H9 (cell line): Measurements from ENCODE around the gene METTL1. TPM values are rescaled to one million over a fixed set of nuclear protein-coding genes. Genes with fewer than 3 reads are reported as not detected.

ENCODE experiments used
- DNase-seq: peaks from one replicate; pipeline ENCODE4 v3.0.0-alpha.2; 2017
- H2AFZ ChIP-seq: one replicate; pipeline ENCODE4 v1.6.1; 2013; ENCODE audit warnings: mild to moderate bottlenecking, low read length, control low read depth, moderate library complexity
- H2AK5ac ChIP-seq: 2 replicates; pipeline ENCODE4 v1.6.1; 2013; ENCODE audit warnings: low read length, control low read depth, mixed read lengths; ENCODE audit not compliant: insufficient read length
- H2BK120ac ChIP-seq: one replicate; pipeline ENCODE4 v1.6.1; 2013; ENCODE audit warnings: low read depth, mild to moderate bottlenecking, low read length, control low read depth, inconsistent platforms; ENCODE audit not compliant: poor library complexity, severe bottlenecking
- H2BK12ac ChIP-seq: 2 replicates; pipeline ENCODE4 v1.6.1; 2013; ENCODE audit warnings: low read length, control low read depth, mixed read lengths, low read depth; ENCODE audit not compliant: insufficient read length
- H2BK15ac ChIP-seq: 2 replicates; pipeline ENCODE4 v1.6.1; 2013; ENCODE audit warnings: low read depth, low read length, control low read depth
- H2BK20ac ChIP-seq: one replicate; pipeline ENCODE4 v1.6.1; 2013; ENCODE audit warnings: low read depth, mild to moderate bottlenecking, low read length, control low read depth, inconsistent platforms; ENCODE audit not compliant: poor library complexity, severe bottlenecking
- H2BK5ac ChIP-seq: 2 replicates; pipeline ENCODE4 v1.6.1; 2013; ENCODE audit warnings: low read length, control low read depth, mixed read lengths; ENCODE audit not compliant: insufficient read length
- H3K14ac ChIP-seq: 2 replicates; pipeline ENCODE4 v1.6.1; 2013; ENCODE audit warnings: low read length, control low read depth; ENCODE audit not compliant: insufficient read depth
- H3K18ac ChIP-seq: 2 replicates; pipeline ENCODE4 v1.6.1; 2013; ENCODE audit warnings: low read depth, mild to moderate bottlenecking, mixed read lengths, low read length, control low read depth; ENCODE audit not compliant: insufficient read length
- H3K23ac ChIP-seq: 2 replicates; pipeline ENCODE4 v1.6.1; 2013; ENCODE audit warnings: low read length, control low read depth, mixed read lengths, low read depth; ENCODE audit not compliant: insufficient read length
- H3K23me2 ChIP-seq: 2 replicates; pipeline ENCODE4 v1.6.1; 2013; ENCODE audit warnings: low read depth, mild to moderate bottlenecking, mixed read lengths, low read length, control low read depth; ENCODE audit not compliant: insufficient read length, poor library complexity, severe bottlenecking
- H3K27ac ChIP-seq: 2 replicates; pipeline ENCODE4 v1.5.1; 2013; ENCODE audit warnings: low read length, control low read depth, mixed read lengths, low read depth; ENCODE audit not compliant: insufficient read length
- H3K27me3 ChIP-seq: 2 replicates; pipeline ENCODE4 v1.6.1; 2013; ENCODE audit warnings: low read length, control low read depth, inconsistent platforms; ENCODE audit not compliant: insufficient read depth
- H3K4ac ChIP-seq: 2 replicates; pipeline ENCODE4 v1.6.1; 2013; ENCODE audit warnings: low read depth, mild to moderate bottlenecking, control low read depth, inconsistent platforms, low read length, moderate library complexity
- H3K4me1 ChIP-seq: 2 replicates; pipeline ENCODE4 v1.6.1; 2013; ENCODE audit warnings: low read length, control low read depth, inconsistent platforms; ENCODE audit not compliant: insufficient read depth
- H3K4me2 ChIP-seq: 2 replicates; pipeline ENCODE4 v1.6.1; 2013; ENCODE audit warnings: low read length, control low read depth, mixed read lengths; ENCODE audit not compliant: insufficient read length, insufficient read depth
- H3K56ac ChIP-seq: 2 replicates; pipeline ENCODE4 v1.6.1; 2013; ENCODE audit warnings: low read depth, mild to moderate bottlenecking, mixed read lengths, low read length, control low read depth; ENCODE audit not compliant: insufficient read length
- H3K79me1 ChIP-seq: 2 replicates; pipeline ENCODE4 v1.6.1; 2013; ENCODE audit warnings: low read depth, mild to moderate bottlenecking, moderate library complexity, low read length, control low read depth, inconsistent platforms; ENCODE audit not compliant: insufficient read depth, poor library complexity, severe bottlenecking
- H3K79me2 ChIP-seq: 2 replicates; pipeline ENCODE4 v1.6.1; 2013; ENCODE audit warnings: low read length, control low read depth, inconsistent platforms; ENCODE audit not compliant: insufficient read depth
- H3K9ac ChIP-seq: 2 replicates; pipeline ENCODE4 v1.6.1; 2013; ENCODE audit warnings: low read length, control low read depth, mixed read lengths; ENCODE audit not compliant: insufficient read length; ENCODE audit errors: extremely low read depth
- H3K9me3 ChIP-seq: one replicate; pipeline ENCODE4 v1.6.1; 2013; ENCODE audit warnings: low read depth, low read length, inconsistent platforms; ENCODE audit not compliant: control insufficient read depth
- H3T11ph ChIP-seq: one replicate; pipeline ENCODE4 v1.6.1; 2013; ENCODE audit warnings: mild to moderate bottlenecking, low read length, control low read depth, inconsistent platforms
- H4K20me1 ChIP-seq: one replicate; pipeline ENCODE4 v1.6.1; 2013; ENCODE audit not compliant: control insufficient read depth, insufficient read length, insufficient read depth
- H4K5ac ChIP-seq: 2 replicates; pipeline ENCODE4 v1.6.1; 2013; ENCODE audit warnings: low read depth, mild to moderate bottlenecking, mixed read lengths, low read length, control low read depth; ENCODE audit not compliant: insufficient read length
- H4K8ac ChIP-seq: replicated peaks from 2 replicates; pipeline ENCODE4 v1.6.1; 2013; ENCODE audit warnings: low read length, control low read depth, mixed read lengths, low read depth; ENCODE audit not compliant: insufficient read length
- H4K91ac ChIP-seq: 2 replicates; pipeline ENCODE4 v1.6.1; 2013; ENCODE audit warnings: low read depth, mild to moderate bottlenecking, moderate library complexity, mixed read lengths, low read length, control low read depth; ENCODE audit not compliant: insufficient read length
- H3K27ac Mint-ChIP-seq, 3 experiments: 2 replicates in 2 of 3; 3 replicates in 1 of 3; pipeline ENCODE4 v1.8.0; 2020 to 2021; ENCODE audit warnings: mixed read lengths in 3 of 3, mild to moderate bottlenecking in 1 of 3, moderate library complexity in 1 of 3
- H3K27me3 Mint-ChIP-seq: 2 replicates; pipeline ENCODE4 v1.8.0; 2021; ENCODE audit warnings: low read depth, mild to moderate bottlenecking, moderate library complexity, mixed read lengths
- H3K36me3 Mint-ChIP-seq, 3 experiments: 2 replicates in 2 of 3; 3 replicates in 1 of 3; pipeline ENCODE4 v1.8.0; 2020 to 2021; ENCODE audit warnings: low read depth in 3 of 3, mixed read lengths in 3 of 3; ENCODE audit not compliant: insufficient read depth in 1 of 3
- H3K4me1 Mint-ChIP-seq, 2 experiments: 2 replicates each; pipeline ENCODE4 v1.8.0; 2020; ENCODE audit warnings: mixed read lengths in 2 of 2
- H3K4me3 Mint-ChIP-seq, 2 experiments: 2 replicates in 1 of 2; 3 replicates in 1 of 2; pipeline ENCODE4 v1.8.0; 2020 to 2021; ENCODE audit warnings: mild to moderate bottlenecking in 2 of 2, mixed read lengths in 2 of 2, moderate library complexity in 1 of 2
- H3K9me3 Mint-ChIP-seq, 2 experiments: 2 replicates in 1 of 2; 3 replicates in 1 of 2; pipeline ENCODE4 v1.8.0; 2020; ENCODE audit warnings: mild to moderate bottlenecking in 2 of 2, mixed read lengths in 2 of 2, moderate library complexity in 1 of 2
- CTCF ChIP-seq: fragments of 200-600 bp; sonication (generic); conservative IDR thresholded peaks from 3 replicates; pipeline ENCODE4 v1.8.0; 2021; ENCODE audit warnings: antibody characterized with exemption, mild to moderate bottlenecking
- WGBS: extraction: QIAGEN DNeasy Blood & Tissue Kit; methylation state at CpG from one replicate; pipeline ENCODE4 v1.1.7; 2013; ENCODE audit warnings: missing lambda C conversion rate, low lambda C conversion rate, mixed read lengths; ENCODE audit not compliant: insufficient read length; ENCODE audit errors: extremely low coverage; 5-methylcytosine and 5-hydroxymethylcytosine counted together
- total RNA-seq: library from RNA; stranded (reverse); gene quantifications from 2 replicates; pipeline ENCODE4 v1.2.1, GENCODE V29; 2021

METTL1 gene
- total RNA-seq, 1 experiment from 2014 or later: 58.4 TPM

- peaks cover 68% of the 10 kb centered on the region for H3K27me3 Mint-ChIP-seq
Observed at GRCh38 chr12:57724936-57725740, 46.8 kb downstream of the METTL1 start.

More at GRCh38 chr12:57724936-57725740, 46.8 kb downstream of the METTL1 start:
- no peak overlapping the region for H2BK15ac ChIP-seq
- H2BK12ac ChIP-seq: no peak overlapping the region
- H3K9me3 ChIP-seq: no peaks in the 10 kb centered on the region
- H3T11ph ChIP-seq: no peak overlapping the region
- no peaks in the 10 kb centered on the region for H3K79me1 ChIP-seq
- H3K79me2 ChIP-seq: no peaks in the 10 kb centered on the region
- no peak overlapping the region for H3K14ac ChIP-seq
- no peak overlapping the region for H3K23ac ChIP-seq
- H2BK120ac ChIP-seq: no peak overlapping the region
- no peak overlapping the region for H4K91ac ChIP-seq
- no peak overlapping the region for H3K56ac ChIP-seq
- H3K4me2 ChIP-seq: peak overlapping the region; percentile 96
- Mint-ChIP-seq H3K4me1 (peaks cover 12 to 17% of the 10 kb centered on the region in 2 experiments), H3K27ac (no peak overlapping the region), H3K4me3 (peak overlapping the region in 1 of 2 experiments; percentile 47; a peak in 1 of 5 replicates), H3K9me3 (no peaks in the 10 kb centered on the region; a peak in 1 of 5 replicates), H3K36me3 (peaks cover 0 to 16% (median 5%) of the 10 kb centered on the region in 3 experiments; a peak in 4 of 7 replicates)
- H2AFZ ChIP-seq: no peak overlapping the region
- no peak overlapping the region for H3K4ac ChIP-seq
- no peak for TF ChIP-seq CTCF
- H4K5ac ChIP-seq: no peak overlapping the region
- H2BK20ac ChIP-seq: no peak overlapping the region
- H3K27me3 ChIP-seq: peaks cover 20% of the 10 kb centered on the region; the same call in 1 of the 2 replicates
- no peak overlapping the region for H3K27ac ChIP-seq
- no peak overlapping the region for H2BK5ac ChIP-seq
- no CpG with 5 or more reads among the region's 11 CpGs for WGBS
- H3K23me2 ChIP-seq: peaks cover 14% of the 10 kb centered on the region
- no peak for DNase-seq
- no peak overlapping the region for H3K9ac ChIP-seq
- no peak overlapping the region for H4K8ac ChIP-seq
- H3K18ac ChIP-seq: no peak overlapping the region
- H3K4me1 ChIP-seq: no peaks in the 10 kb centered on the region; the same call in 1 of the 2 replicates
- H4K20me1 ChIP-seq: no peaks in the 10 kb centered on the region
- no peak overlapping the region for H2AK5ac ChIP-seq
